ENCODE data around the gene SMIM35.
A peak's percentile ranks its signal among the peaks of the same experiment; 100 is the strongest.

SMIM35 gene

GRCh38 chr11:118055966-118056365 lies 30.8 kb downstream of the SMIM35 start:
- DNase-seq: no peak

GRCh38 chr11:118054712-118055640 lies 31.8 kb downstream of the SMIM35 start:
- DNase-seq: no peak

- DNase-seq: no peak
These were observed 34.1 kb downstream of the SMIM35 start for GRCh38 chr11:118052581-118053206.

- peak; percentile 24 for DNase-seq
These were observed 34.9 kb downstream of the SMIM35 start for GRCh38 chr11:118051611-118052461.

GRCh38 chr11:118051136-118051610 lies 35.6 kb downstream of the SMIM35 start:
- DNase-seq: no peak

DNA sequence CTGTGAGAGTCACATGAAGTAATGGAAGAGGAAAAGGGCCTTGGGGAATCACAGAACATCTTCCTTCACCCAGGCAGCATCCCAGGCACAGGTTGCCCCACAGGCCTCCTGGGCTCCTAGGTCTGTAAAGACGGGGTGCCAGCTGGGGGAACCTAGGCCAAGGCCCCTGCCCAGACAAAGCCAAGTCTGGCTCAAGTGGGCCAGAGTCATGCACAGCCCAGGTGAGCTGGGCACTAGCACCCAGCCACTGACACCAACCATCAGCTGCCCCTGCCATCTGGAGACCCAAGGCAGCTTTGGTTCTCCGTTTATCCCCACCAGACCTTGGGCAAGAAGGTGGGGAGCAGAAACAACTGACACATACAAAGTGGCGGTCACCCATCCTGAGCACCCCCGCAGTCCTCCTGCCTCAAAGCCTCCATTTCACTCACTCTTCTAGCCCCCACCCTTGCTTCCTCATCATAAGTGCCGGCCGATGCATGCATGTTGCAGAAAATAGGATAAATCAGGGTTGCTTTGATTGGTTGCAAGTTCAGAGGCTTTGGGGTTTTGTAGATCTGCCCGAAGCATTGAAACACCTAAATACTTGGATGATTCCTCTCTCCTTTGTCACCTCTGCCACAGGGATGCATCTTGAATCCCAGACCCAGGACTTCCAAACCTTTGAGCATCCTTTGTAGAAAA lies 36.4 kb downstream of the SMIM35 start:
- no peak for DNase-seq

- no peak for DNase-seq
These were observed 37.0 kb downstream of the SMIM35 start for GRCh38 chr11:118049771-118050170.

- no peak for DNase-seq
These were observed 38.0 kb downstream of the SMIM35 start for GRCh38 chr11:118048472-118049370.

GRCh38 chr11:118047749-118048148 lies 39.0 kb downstream of the SMIM35 start:
- DNase-seq: no peak

- no peak for DNase-seq
These were observed 39.6 kb downstream of the SMIM35 start for GRCh38 chr11:118046964-118047700.

GRCh38 chr11:118046051-118046963 lies 40.5 kb downstream of the SMIM35 start:
- no peak for DNase-seq

GRCh38 chr11:118045191-118045590 lies 41.6 kb downstream of the SMIM35 start:
- DNase-seq: no peak

DNA sequence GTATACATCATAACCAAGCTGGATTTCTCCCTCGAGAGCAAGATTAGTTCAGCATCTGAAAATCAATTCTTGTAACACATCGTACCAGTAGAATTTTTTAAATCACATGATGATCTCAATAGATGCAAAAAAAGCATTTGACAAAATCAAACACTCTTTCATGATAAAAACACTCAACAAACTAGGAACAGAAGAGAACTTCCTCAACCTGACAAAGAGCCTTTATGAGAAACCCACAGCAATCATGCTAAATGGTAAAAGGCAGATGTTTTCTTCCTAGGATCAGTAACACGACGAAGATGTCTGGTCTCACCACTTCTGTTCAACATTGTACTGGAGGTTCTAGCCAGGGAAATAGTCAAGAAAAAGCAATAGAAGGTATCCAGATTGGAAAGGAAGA lies 44.0 kb downstream of the SMIM35 start:
- DNase-seq: no peak

DNA sequence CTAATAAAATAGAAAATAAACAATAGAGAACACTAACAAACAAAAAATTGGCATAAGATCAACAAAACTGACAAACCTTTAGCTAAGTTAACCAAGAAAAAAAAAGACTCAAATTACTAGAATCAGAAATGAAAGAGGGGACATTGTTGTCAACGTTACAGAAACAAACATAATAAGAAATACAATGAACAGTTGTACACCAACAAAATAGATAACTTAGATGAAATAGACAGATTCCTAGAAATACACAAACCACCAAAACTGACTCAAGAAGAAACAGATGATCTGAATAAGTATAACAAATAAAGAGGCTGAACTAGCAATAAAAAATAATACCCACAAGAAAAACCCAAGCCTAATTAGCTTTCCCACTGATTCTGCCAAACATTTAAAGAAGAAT lies 44.6 kb downstream of the SMIM35 start:
- DNase-seq: no peak

- no peak for DNase-seq
These were observed 53.3 kb downstream of the SMIM35 start for GRCh38 chr11:118033443-118033842.

DNA sequence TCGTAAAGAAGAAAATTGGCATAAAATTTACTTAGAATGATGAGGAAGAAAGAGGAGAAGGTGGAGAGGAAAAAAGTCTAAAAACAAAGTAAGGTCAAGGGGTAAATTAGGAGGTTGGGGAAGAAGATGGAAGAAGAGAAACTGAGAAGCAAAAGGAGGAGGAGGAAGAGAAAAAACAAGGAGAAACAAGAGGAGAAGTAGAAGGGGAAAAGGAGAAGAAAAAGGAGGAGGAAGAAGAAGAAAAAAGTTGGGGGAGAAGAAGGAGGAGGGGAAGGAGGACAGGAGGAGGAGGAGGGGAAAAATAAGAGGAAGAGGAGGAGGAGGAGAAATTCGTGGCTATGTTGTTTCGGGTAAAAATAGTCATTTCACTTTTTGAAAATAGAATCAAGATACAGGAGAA lies 58.1 kb downstream of the SMIM35 start:
- DNase-seq: no peak

DNA sequence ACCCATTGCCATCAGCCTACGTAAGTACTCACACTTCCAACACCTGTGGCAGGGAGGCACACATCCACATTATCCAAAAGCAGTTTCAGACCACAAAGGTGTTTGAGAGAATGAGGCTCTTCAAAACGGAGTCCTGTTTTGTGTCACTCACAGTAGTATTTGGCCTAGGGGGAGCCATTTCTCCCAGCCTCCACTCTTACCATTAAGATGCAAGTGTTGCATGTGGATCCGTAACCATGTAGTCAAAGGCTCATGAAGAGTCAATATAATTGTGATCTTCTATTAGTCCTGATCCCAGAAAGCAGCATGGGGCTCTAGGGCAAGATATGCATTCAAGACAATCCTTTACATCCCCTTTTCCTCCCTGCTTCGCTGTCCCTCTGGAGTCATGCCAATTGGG lies 59.1 kb downstream of the SMIM35 start:
- no peak for DNase-seq

DNA sequence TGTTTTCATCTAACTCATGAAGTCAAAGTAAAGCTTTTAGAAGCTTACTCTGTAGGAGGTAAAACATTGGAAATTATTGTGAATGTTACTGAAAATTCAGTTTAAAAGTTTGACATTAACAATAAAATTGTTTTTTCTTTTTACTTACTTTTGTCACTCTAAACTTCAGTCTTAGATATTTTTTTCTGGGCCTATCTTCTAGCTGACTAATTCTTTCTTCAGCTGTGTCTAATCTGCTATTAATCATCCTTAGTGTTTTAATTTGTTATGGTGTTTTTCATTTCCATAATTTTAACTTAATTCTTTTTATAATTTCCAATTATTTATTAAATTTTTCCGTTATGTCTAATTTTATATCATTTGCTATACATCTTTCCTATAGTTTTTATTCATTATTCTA lies 65.6 kb downstream of the SMIM35 start:
- DNase-seq: no peak

- no peak for DNase-seq
These were observed 68.4 kb downstream of the SMIM35 start for GRCh38 chr11:118018401-118018800.
